OCI-LY7 (cell line): ENCODE results near the gene COL4A2. TPM values are rescaled to one million over a fixed set of nuclear protein-coding genes. Genes with fewer than 3 reads are reported as not detected.

ENCODE experiments used
- BruUV-seq: library from RNA; stranded (reverse); fragments of 400-500 nt; replicated peaks from 2 replicates; lab custom pipeline; 2021; lab: Mats Ljungman, UMichigan
- CTCF ChIA-PET: fragments of 300-600 bp; sonication (Branson Sonifier 250); formaldehyde crosslinking; loops from one replicate; lab custom pipeline; 2022; ENCODE audit warnings: antibody characterized with exemption; ENCODE audit not compliant: unreplicated experiment; lab: Charles Lee
- POLR2A ChIA-PET: fragments of 300-600 bp; sonication (Branson Sonifier 250); formaldehyde crosslinking; loops from one replicate; lab custom pipeline; 2022; ENCODE audit warnings: antibody characterized with exemption; lab: Charles Lee
- DNase-seq: peaks from one replicate; pipeline ENCODE4 v3.0.0-alpha.2; 2015; ENCODE audit warnings: low spot score
- H2AFZ ChIP-seq: fragments of 200-600 bp; sonication (generic), shearing (Covaris generic); 2 replicates; pipeline ENCODE4 v1.6.1; 2014; ENCODE audit warnings: mild to moderate bottlenecking, antibody characterized with exemption, low read length, moderate library complexity
- H3K27ac ChIP-seq: fragments of 200-600 bp; sonication (generic); 2 replicates; pipeline ENCODE4 v1.5.1; 2014; ENCODE audit warnings: mixed run types, low read depth, mild to moderate bottlenecking, moderate library complexity, low read length, inconsistent platforms; ENCODE audit not compliant: poor library complexity, severe bottlenecking
- H3K36me3 ChIP-seq: fragments of 200-600 bp; sonication (generic); 2 replicates; pipeline ENCODE4 v1.6.1; 2014; ENCODE audit warnings: mild to moderate bottlenecking, antibody characterized with exemption, low read length, moderate library complexity, mixed read lengths; ENCODE audit not compliant: insufficient read depth
- H3K4me1 ChIP-seq: fragments of 200-600 bp; sonication (generic); 2 replicates; pipeline ENCODE4 v1.5.1; 2014; ENCODE audit warnings: mild to moderate bottlenecking, low read length; ENCODE audit not compliant: insufficient read depth, poor library complexity, severe bottlenecking
- H3K4me2 ChIP-seq: fragments of 200-600 bp; sonication (generic); 2 replicates; pipeline ENCODE4 v1.6.1; 2014; ENCODE audit warnings: mild to moderate bottlenecking, low read length
- H3K4me3 ChIP-seq: fragments of 200-600 bp; sonication (generic); 2 replicates; pipeline ENCODE4 v1.5.1; 2014; ENCODE audit warnings: mild to moderate bottlenecking, low read depth, low read length; ENCODE audit not compliant: poor library complexity, severe bottlenecking
- H3K79me2 ChIP-seq: fragments of 200-600 bp; sonication (generic); 2 replicates; pipeline ENCODE4 v1.6.1; 2016; ENCODE audit warnings: low read depth, mild to moderate bottlenecking, low read length, moderate library complexity, mixed read lengths; ENCODE audit not compliant: insufficient read depth
- H3K9me2 ChIP-seq: fragments of 200-600 bp; sonication (generic); 2 replicates; pipeline ENCODE4 v1.6.1; 2016; ENCODE audit warnings: mild to moderate bottlenecking, low read length, mixed read lengths; ENCODE audit not compliant: insufficient read depth
- H3K9me3 ChIP-seq: fragments of 200-600 bp; sonication (generic); 2 replicates; pipeline ENCODE4 v1.6.1; 2014; ENCODE audit warnings: mild to moderate bottlenecking, mixed run types, low read length, mixed read lengths
- H4K20me1 ChIP-seq: fragments of 200-600 bp; sonication (generic); 2 replicates; pipeline ENCODE4 v1.6.1; 2014; ENCODE audit warnings: mild to moderate bottlenecking, antibody characterized with exemption, low read length, moderate library complexity, mixed read lengths; ENCODE audit not compliant: insufficient read depth
- EZH2phosphoT487 ChIP-seq: fragments of 200-600 bp; sonication (generic); IDR thresholded peaks from 2 replicates; pipeline ENCODE4 v1.6.1; 2018; ENCODE audit warnings: low read depth, borderline replicate concordance, mild to moderate bottlenecking, mixed run types, antibody characterized with exemption, low read length, moderate library complexity, mixed read lengths
- intact Hi-C: fragments of 100-400 bp; cut with micrococcal nuclease; formaldehyde crosslinking; loops from one replicate; pipeline ENCODE4 v1.10.0; 2022; ENCODE audit not compliant: unreplicated experiment
- total RNA-seq, 2 experiments: library from RNA; depleted of rRNA in 1 of 2; stranded (reverse); fragments of >200 nt in 1 of 2; shearing (Covaris generic) in 1 of 2; gene quantifications; 2 replicates each; pipeline ENCODE4 v1.2.3, GENCODE V29; 2014 to 2022
- TF ChIP-seq, protein P1 (sequence below): fragments of 200-600 bp; sonication (generic); conservative IDR thresholded peaks from 2 replicates; pipeline ENCODE4 v1.5.1; 2014; ENCODE audit warnings: mild to moderate bottlenecking, antibody characterized with exemption, low read length, moderate library complexity, mixed read lengths

Gene COL4A2
- total RNA-seq, 2 experiments from 2014 or later: 0.34 TPM; not detected in 1

DNA sequence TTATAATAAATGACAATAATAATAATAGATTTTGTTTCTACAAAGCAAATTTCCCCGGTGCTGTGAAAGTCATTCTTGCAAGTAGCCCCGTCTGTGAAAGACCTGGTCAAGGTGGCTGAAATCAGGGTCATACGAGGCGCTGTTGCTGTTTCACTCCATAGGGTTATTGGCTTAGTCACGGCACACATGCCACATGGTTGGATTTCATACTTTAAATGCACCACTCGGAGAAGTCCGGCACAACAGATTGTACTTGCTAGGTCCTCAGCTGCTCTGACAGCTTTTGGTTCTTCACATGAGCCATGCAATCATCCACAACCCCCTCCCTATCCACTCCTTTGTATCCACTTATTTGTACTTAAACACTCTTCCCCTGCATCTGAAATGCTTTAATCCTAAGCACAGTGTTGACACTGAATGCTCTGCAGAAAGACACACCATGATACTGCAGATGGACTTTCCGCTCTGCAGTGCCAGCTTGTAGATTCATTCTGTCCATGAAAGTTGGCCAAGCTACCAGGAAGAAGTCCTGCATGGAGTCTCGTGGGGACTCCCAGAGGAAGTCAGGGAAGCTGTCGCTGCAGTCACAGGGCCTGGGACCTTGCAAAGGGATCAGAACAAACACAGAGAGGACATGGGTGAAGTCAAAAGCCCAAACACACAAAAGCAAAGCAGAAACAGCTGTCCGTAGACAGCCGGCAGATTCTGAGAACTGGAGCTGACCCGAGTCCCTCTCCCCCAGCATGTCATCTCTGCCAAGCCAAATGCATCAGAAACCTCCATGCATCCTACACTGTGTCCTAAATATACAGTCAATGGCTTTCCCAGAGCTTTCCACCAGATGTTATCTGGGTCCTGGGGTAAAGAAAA lies 124.6 kb downstream of the COL4A2 start:
- BruUV-seq: no TSS peak
- Histone ChIP-seq H3K9me2 (no peaks in the 10 kb centered on the region), H3K4me1 (no peaks in the 10 kb centered on the region), H3K79me2 (no peaks in the 10 kb centered on the region), H3K27ac (no peak overlapping the region), H3K9me3 (no peaks in the 10 kb centered on the region), H3K36me3 (no peaks in the 10 kb centered on the region), H3K4me2 (no peak overlapping the region), H4K20me1 (no peaks in the 10 kb centered on the region), H3K4me3 (no peak overlapping the region), H2AFZ (no peak overlapping the region)
- no peak for DNase-seq
- TF ChIP-seq, protein P1, sequence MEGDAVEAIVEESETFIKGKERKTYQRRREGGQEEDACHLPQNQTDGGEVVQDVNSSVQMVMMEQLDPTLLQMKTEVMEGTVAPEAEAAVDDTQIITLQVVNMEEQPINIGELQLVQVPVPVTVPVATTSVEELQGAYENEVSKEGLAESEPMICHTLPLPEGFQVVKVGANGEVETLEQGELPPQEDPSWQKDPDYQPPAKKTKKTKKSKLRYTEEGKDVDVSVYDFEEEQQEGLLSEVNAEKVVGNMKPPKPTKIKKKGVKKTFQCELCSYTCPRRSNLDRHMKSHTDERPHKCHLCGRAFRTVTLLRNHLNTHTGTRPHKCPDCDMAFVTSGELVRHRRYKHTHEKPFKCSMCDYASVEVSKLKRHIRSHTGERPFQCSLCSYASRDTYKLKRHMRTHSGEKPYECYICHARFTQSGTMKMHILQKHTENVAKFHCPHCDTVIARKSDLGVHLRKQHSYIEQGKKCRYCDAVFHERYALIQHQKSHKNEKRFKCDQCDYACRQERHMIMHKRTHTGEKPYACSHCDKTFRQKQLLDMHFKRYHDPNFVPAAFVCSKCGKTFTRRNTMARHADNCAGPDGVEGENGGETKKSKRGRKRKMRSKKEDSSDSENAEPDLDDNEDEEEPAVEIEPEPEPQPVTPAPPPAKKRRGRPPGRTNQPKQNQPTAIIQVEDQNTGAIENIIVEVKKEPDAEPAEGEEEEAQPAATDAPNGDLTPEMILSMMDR: no peak
- no peak for TF ChIP-seq EZH2phosphoT487
- ChIA-PET CTCF (no interaction called here), POLR2A (no interaction called here)
- intact Hi-C loops: no loop called here

DNA sequence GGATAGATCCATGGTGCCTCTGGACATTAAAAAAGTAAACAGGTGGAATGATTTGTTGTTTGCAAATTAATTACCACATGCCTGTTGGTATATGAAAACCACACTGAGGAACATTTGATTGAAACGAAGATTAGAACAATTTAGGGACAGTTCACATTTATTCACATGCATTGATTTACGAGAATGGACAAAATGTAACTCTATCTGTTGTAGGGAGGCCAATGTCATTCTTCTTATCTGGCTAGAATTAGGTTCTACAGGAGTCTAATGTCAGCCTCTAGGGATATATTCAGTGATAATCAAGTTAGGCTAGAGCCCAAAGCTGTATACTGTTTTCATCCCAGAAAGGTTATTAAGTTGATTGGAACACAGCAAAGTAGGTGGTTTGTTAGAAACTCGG lies 125.4 kb downstream of the COL4A2 start:
- H2AFZ ChIP-seq: no peak overlapping the region
- no peak for DNase-seq
- CTCF ChIA-PET: no interaction called here
- no peaks in the 10 kb centered on the region for H3K9me2 ChIP-seq
- H3K4me1 ChIP-seq: no peaks in the 10 kb centered on the region
- H3K27ac ChIP-seq: no peak overlapping the region
- H3K79me2 ChIP-seq: no peaks in the 10 kb centered on the region
- no peak overlapping the region for H3K4me3 ChIP-seq
- intact Hi-C loops: no loop called here
- no peaks in the 10 kb centered on the region for H3K9me3 ChIP-seq
- TF ChIP-seq, protein P1: no peak
- no peak for TF ChIP-seq EZH2phosphoT487
- no peaks in the 10 kb centered on the region for H3K36me3 ChIP-seq
- no peak overlapping the region for H3K4me2 ChIP-seq
- POLR2A ChIA-PET: no interaction called here
- H4K20me1 ChIP-seq: no peaks in the 10 kb centered on the region
- no TSS peak for BruUV-seq

DNA sequence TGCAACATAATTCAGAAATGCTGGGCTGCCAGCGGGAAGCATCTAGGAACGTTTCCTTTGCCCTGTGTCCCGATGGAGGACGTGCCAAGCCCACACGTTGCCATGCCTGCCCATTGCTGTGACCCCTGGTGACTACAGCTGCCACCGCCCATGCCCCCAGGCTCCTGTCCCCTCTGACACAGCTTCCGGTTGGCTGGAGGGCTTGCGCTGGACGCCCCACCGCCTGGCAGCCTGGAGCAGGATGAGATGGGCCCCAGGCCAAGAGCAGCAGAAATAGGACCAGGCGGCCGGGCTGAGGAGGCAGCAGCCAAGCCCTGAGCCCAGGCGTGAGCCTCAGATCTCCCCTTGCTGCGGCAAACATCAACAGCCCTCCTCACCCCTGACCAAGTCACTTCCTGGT lies 125.9 kb downstream of the COL4A2 start:
- H3K4me2 ChIP-seq: no peak overlapping the region
- H3K27ac ChIP-seq: no peak overlapping the region
- no peak for DNase-seq
- H3K9me3 ChIP-seq: no peaks in the 10 kb centered on the region
- H3K4me3 ChIP-seq: no peak overlapping the region
- intact Hi-C loops: no loop called here
- CTCF ChIA-PET: no interaction called here
- H4K20me1 ChIP-seq: no peaks in the 10 kb centered on the region
- no peaks in the 10 kb centered on the region for H3K9me2 ChIP-seq
- H3K79me2 ChIP-seq: no peaks in the 10 kb centered on the region
- POLR2A ChIA-PET: no interaction called here
- H2AFZ ChIP-seq: no peak overlapping the region
- no peaks in the 10 kb centered on the region for H3K4me1 ChIP-seq
- no peaks in the 10 kb centered on the region for H3K36me3 ChIP-seq
- no peak for TF ChIP-seq EZH2phosphoT487
- TF ChIP-seq, protein P1: no peak
- BruUV-seq: no TSS peak
